Astrocyte (in vitro differentiated cells and primary cell): ENCODE measurements around the gene MYT1. TPM values are rescaled to one million over a fixed set of nuclear protein-coding genes. Genes with fewer than 3 reads are reported as not detected.

Experiments used
- DNase-seq: peaks from one replicate; pipeline ENCODE4 v3.0.0-alpha.2; 2010; ENCODE audit warnings: low read depth
- FAIRE-seq: peaks from 2 replicates; lab custom pipeline; 2011; peaks lifted over from hg19 to GRCh38; lab: Jason Lieb, UNC
- H2AFZ ChIP-seq: 2 replicates; pipeline ENCODE4 v1.6.0; 2012; ENCODE audit warnings: low read depth, low read length, inconsistent platforms
- H3K27ac ChIP-seq: 2 replicates; pipeline ENCODE4 v1.5.1; 2011; ENCODE audit warnings: low read depth, low read length, inconsistent platforms
- H3K27me3 ChIP-seq: 2 replicates; pipeline ENCODE4 v1.6.0; 2011; ENCODE audit warnings: low read length, inconsistent platforms; ENCODE audit not compliant: insufficient read depth
- H3K36me3 ChIP-seq: 2 replicates; pipeline ENCODE4 v1.5.1; 2011; ENCODE audit warnings: low read length, inconsistent platforms; ENCODE audit not compliant: insufficient read depth
- H3K4me1 ChIP-seq: 2 replicates; pipeline ENCODE4 v1.5.1; 2011; ENCODE audit warnings: low read length, inconsistent platforms; ENCODE audit not compliant: insufficient read depth
- H3K4me2 ChIP-seq: 2 replicates; pipeline ENCODE4 v1.6.0; 2012; ENCODE audit warnings: low read length, inconsistent platforms
- H3K4me3 ChIP-seq: 2 replicates; pipeline ENCODE4 v1.5.1; 2011; ENCODE audit warnings: low read depth, mild to moderate bottlenecking, low read length, inconsistent platforms; ENCODE audit not compliant: insufficient read depth
- H3K79me2 ChIP-seq: 2 replicates; pipeline ENCODE4 v1.6.0; 2012; ENCODE audit warnings: mild to moderate bottlenecking, low read length, inconsistent platforms; ENCODE audit not compliant: insufficient read depth
- H3K9ac ChIP-seq: 2 replicates; pipeline ENCODE4 v1.6.0; 2012; ENCODE audit warnings: mild to moderate bottlenecking, low read length, inconsistent platforms
- H3K9me3 ChIP-seq: 2 replicates; pipeline ENCODE4 v1.5.1; 2012; ENCODE audit warnings: low read depth, mild to moderate bottlenecking, low read length, inconsistent platforms; ENCODE audit not compliant: insufficient read depth
- H4K20me1 ChIP-seq: 2 replicates; pipeline ENCODE4 v1.6.0; 2012; ENCODE audit warnings: low read length, inconsistent platforms; ENCODE audit not compliant: insufficient read depth
- H3K27ac Mint-ChIP-seq: one replicate; pipeline ENCODE4 v1.8.0; 2021; ENCODE audit warnings: mild to moderate bottlenecking, mixed read lengths; ENCODE audit not compliant: unreplicated experiment
- H3K27me3 Mint-ChIP-seq: one replicate; pipeline ENCODE4 v1.8.0; 2021; ENCODE audit warnings: low read depth, mixed read lengths; ENCODE audit not compliant: unreplicated experiment
- H3K36me3 Mint-ChIP-seq: one replicate; pipeline ENCODE4 v1.8.0; 2021; ENCODE audit warnings: low read depth, mixed read lengths; ENCODE audit not compliant: unreplicated experiment
- H3K4me1 Mint-ChIP-seq: one replicate; pipeline ENCODE4 v1.8.0; 2021; ENCODE audit warnings: low read depth, mixed read lengths; ENCODE audit not compliant: unreplicated experiment
- H3K4me3 Mint-ChIP-seq: one replicate; pipeline ENCODE4 v1.8.0; 2021; ENCODE audit warnings: mild to moderate bottlenecking, moderate library complexity, mixed read lengths; ENCODE audit not compliant: unreplicated experiment
- H3K9me3 Mint-ChIP-seq: one replicate; pipeline ENCODE4 v1.8.0; 2021; ENCODE audit warnings: mild to moderate bottlenecking, mixed read lengths; ENCODE audit not compliant: unreplicated experiment
- CTCF ChIP-seq: IDR thresholded peaks from 2 replicates; pipeline ENCODE4 v1.5.1; 2011; ENCODE audit warnings: low read depth, mild to moderate bottlenecking, inconsistent platforms, low read length, moderate library complexity; ENCODE audit not compliant: insufficient read depth
- EZH2 ChIP-seq: IDR thresholded peaks from 2 replicates; pipeline ENCODE4 v1.6.1; 2012; ENCODE audit warnings: mild to moderate bottlenecking, low read length, inconsistent platforms; ENCODE audit not compliant: insufficient read depth
- total RNA-seq: library from RNA; stranded (reverse); gene quantifications from 2 replicates; pipeline ENCODE4 v1.2.1, GENCODE V29; 2021

Gene MYT1
- total RNA-seq, 1 donor from 2014 or later: not detected

- H3K36me3 Mint-ChIP-seq: no peaks in the 10 kb centered on the region
- H3K27me3 Mint-ChIP-seq: peaks cover 63% of the 10 kb centered on the region
- no peaks in the 10 kb centered on the region for H3K36me3 ChIP-seq
- H3K9ac ChIP-seq: no peak overlapping the region
- H2AFZ ChIP-seq: no peak overlapping the region
- H3K79me2 ChIP-seq: no peaks in the 10 kb centered on the region
- no peak overlapping the region for H3K4me3 Mint-ChIP-seq
- peaks cover 3% of the 10 kb centered on the region for H3K9me3 Mint-ChIP-seq
- H3K4me1 Mint-ChIP-seq: peaks cover 2% of the 10 kb centered on the region
- FAIRE-seq (no peak), DNase-seq (peak; percentile 23)
- H3K27ac Mint-ChIP-seq: no peak overlapping the region
- H3K4me1 ChIP-seq: no peaks in the 10 kb centered on the region
- TF ChIP-seq EZH2 (peak; percentile 36), CTCF (no peak)
- no peak overlapping the region for H3K4me3 ChIP-seq
- H3K27me3 ChIP-seq: peaks cover 58% of the 10 kb centered on the region
- no peaks in the 10 kb centered on the region for H4K20me1 ChIP-seq
- H3K9me3 ChIP-seq: no peaks in the 10 kb centered on the region
- no peak overlapping the region for H3K27ac ChIP-seq
- no peak overlapping the region for H3K4me2 ChIP-seq
Observed at GRCh38 chr20:64161356-64162238, 2.7 kb upstream of the MYT1 start.

- peaks cover 7% of the 10 kb centered on the region for H3K4me1 Mint-ChIP-seq
- H3K9me3 ChIP-seq: no peaks in the 10 kb centered on the region
- H3K4me3 ChIP-seq: no peak overlapping the region
- no peak overlapping the region for H3K27ac Mint-ChIP-seq
- no peaks in the 10 kb centered on the region for H3K36me3 ChIP-seq
- peaks cover 3% of the 10 kb centered on the region for H3K9me3 Mint-ChIP-seq
- TF ChIP-seq EZH2: no peak
- no peak for TF ChIP-seq CTCF
- H4K20me1 ChIP-seq: no peaks in the 10 kb centered on the region
- no peaks in the 10 kb centered on the region for H3K79me2 ChIP-seq
- H3K27me3 Mint-ChIP-seq: peaks cover 69% of the 10 kb centered on the region
- DNase-seq (no peak), FAIRE-seq (no peak)
- no peaks in the 10 kb centered on the region for H3K36me3 Mint-ChIP-seq
- no peak overlapping the region for H3K4me3 Mint-ChIP-seq
- no peak overlapping the region for H3K4me2 ChIP-seq
- H3K27ac ChIP-seq: no peak overlapping the region
- H2AFZ ChIP-seq: no peak overlapping the region
- no peak overlapping the region for H3K9ac ChIP-seq
- H3K27me3 ChIP-seq: peaks cover 58% of the 10 kb centered on the region
- H3K4me1 ChIP-seq: no peaks in the 10 kb centered on the region
Observed at GRCh38 chr20:64162239-64162910, 1.9 kb upstream of the MYT1 start.
